NCI-H460 (cell line): Measurements from ENCODE around the gene ENOX1. TPM values are rescaled to one million over a fixed set of nuclear protein-coding genes. Genes with fewer than 3 reads are reported as not detected.
A peak's percentile ranks its signal among the peaks of the same experiment; 100 is the strongest.

ENCODE experiments used
- DNase-seq: peaks from one replicate; pipeline ENCODE4 v3.0.0-alpha.2; 2016; ENCODE audit warnings: low read depth; ENCODE audit errors: extremely low read depth
- total RNA-seq: library from RNA; depleted of rRNA; stranded (reverse); fragments of >200 nt; shearing (Covaris generic); gene quantifications from 2 replicates; pipeline ENCODE4 v1.2.3, GENCODE V29; 2014

The ENOX1 gene
- total RNA-seq, 1 experiment from 2014 or later, result 7.6 TPM

GRCh38 chr13:43271152-43271551 lies 515.6 kb downstream of the ENOX1 start:
- DNase-seq, result no peak

DNA sequence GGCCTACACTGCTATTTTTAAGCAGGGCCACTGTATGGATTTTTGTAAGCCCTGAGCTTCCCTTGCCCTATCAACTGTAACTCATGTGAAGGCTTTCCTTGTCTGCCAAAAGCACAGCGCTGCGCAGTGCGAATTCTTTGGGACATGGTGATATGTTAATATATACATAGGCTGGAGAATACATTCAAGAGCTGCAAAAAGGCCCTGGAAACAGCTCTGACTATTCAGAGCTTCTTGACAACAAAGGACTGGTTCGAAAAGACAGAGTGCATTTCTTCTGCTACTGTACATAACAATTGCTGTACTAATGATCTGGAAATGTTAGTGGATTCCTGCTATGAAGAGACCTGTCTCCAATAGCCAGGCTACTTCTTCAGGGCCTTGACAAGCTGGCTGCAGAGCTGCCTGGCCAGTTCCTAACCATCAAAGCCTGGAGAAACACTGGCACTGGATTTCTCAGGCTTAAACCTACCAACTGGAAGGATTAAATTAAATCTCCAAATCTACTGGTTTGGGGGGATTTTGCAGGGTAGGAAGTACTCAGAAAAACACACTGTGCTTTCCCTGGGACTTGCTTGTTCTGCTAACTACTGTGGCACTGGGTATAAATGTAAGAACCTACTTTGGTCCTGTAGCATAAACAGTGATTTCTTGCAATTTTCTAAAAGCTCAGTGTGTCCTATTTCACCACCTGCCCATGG lies 516.5 kb downstream of the ENOX1 start:
- no peak for DNase-seq

DNA sequence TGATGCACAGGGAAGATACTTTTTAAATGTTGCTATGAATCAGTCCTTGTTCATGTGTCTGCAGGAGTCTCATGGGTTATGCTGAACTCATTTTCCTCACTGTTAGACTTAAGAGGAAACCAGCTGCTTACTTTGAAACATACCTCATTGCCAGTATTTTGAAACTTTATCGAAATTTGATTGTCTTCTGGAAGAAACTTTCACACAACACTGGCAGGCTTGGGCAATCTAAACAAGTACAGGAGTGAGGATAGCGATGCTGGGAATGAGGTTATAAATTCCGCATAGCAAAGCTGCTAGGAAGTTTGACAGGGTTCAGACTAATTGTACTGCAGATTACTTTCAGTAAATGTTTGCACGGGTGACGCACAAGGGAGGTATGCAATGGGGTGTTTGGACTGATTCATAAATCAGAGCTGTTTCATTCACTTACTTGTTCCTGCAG lies 517.7 kb downstream of the ENOX1 start:
- DNase-seq, result peak; percentile 89

GRCh38 chr13:43268632-43269031 lies 518.1 kb downstream of the ENOX1 start:
- no peak for DNase-seq

DNA sequence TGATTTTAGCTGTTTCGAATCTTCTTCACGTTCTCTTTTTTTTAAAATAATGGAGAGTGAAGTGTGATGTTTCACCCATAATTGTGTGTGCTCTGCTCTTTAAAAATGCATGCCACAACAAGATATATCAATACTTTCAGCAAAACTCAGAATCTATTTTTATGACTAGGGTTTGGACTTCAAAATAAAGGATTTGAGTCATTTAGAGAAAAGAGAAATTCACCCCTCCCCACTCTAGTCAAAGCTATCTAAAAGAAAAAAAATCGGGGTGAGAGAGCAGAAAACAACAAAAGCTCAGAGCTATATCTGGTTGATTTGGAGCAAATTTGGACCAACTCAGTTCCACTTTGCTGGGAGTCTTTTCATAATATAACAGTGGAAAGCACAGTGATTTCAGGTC lies 518.9 kb downstream of the ENOX1 start:
- DNase-seq, result no peak

DNA sequence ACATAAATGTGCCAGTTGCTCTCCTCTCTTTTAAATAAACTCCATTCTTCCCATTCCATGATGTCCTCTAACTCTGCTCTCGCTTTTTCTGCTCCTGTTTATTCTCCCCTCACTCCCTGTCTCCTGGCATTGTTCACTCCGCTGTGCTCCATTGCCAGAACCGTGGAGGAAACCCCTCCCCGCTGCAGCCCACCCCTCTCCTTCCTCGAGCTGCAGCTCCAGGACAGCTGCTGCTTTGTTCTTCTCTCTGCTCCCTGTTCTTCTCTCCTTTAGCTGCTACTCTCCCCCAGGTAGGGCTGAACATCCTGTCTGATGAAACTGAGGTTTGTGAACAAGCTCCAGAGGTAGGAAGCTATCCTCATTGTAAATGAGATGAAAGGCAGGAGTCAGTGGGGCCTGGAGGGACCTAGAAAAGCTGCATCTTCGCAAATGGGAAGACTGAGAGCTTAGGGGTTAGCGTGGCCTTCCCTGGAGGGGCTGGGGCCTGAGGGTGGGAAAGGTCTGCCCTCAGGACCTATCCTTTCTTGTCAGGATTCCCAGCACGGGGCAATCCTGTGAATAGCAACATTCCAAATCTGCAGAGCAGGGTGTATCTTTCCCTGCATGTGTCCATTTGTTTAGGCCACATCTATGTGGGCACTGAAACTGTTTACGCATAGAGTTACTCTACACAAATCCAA lies 519.7 kb downstream of the ENOX1 start:
- no peak for DNase-seq

GRCh38 chr13:43265028-43265427 lies 521.7 kb downstream of the ENOX1 start:
- no peak for DNase-seq

- no peak for DNase-seq
Observed at GRCh38 chr13:43264458-43264857, 522.3 kb downstream of the ENOX1 start.

DNA sequence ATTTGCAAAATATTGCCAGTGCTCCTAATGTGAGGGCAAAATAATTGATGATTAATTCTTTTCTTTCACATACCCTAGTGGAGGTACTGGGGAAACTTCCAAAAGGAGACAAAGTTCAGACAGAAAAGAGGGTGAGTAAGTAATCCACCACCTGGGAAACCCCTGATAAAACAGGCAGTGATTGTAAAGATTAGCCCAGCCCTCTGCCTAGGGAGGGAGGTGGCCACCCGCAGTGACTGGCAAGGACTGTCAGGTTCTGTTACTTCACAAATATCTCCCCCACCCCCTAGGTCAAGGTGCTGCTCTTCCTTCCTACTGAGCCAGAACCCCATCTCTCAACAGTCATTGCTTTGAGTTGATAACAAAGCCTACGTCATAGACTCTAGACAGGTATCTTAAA lies 523.7 kb downstream of the ENOX1 start:
- DNase-seq, result no peak

- DNase-seq, result no peak
Observed at GRCh38 chr13:43260999-43261398, 525.8 kb downstream of the ENOX1 start.

- no peak for DNase-seq
Observed at GRCh38 chr13:43258771-43259170, 528.0 kb downstream of the ENOX1 start.

DNA sequence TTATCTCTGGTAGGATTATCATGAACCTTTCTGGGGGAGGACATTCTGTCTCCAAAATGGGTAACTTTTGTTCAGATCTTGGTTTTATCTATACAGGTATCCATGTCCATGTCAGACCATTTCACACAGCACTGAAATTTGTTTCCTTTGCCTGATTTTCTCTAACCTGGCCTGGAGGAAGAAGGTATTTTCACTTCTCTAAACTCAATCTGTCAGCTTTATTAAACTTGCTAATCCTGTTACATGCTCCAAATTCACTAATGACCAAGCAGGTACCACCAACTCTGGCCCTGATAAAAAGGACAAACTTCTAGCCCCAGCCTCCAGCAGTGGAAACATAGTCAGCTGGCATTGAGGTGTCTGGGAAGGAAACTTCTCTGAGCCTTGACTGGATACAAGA lies 529.0 kb downstream of the ENOX1 start:
- DNase-seq, result no peak

- no peak for DNase-seq
Observed at GRCh38 chr13:43251961-43252360, 534.8 kb downstream of the ENOX1 start.

GRCh38 chr13:43246382-43246781 lies 540.4 kb downstream of the ENOX1 start:
- DNase-seq, result no peak

DNA sequence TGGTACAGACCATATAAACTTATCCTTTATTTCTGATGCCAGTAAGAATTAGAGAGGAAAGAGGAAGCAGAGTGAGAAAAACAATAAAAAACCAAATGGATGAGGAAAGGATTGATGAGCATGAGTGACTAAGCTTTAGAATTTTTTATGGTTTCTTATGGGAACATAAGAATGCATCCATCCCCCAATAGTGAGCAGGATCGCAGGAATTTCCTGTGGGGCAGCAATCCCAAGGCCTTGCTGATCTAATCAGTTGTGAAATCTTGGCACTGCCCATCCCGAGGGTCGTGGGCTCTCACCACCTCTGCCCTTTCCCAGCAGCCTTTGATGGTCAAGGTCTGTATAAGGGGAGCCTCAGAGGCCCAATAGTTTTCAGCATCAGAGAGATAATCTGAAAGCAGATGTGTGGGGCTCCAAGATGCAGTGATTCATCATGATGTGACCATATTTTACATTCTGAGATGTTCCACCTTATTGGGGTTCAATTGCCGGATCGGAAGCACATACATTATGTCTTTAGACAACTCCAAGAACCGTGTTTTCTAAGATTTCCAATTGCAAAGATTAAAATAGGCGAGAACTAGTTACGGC lies 541.3 kb downstream of the ENOX1 start:
- DNase-seq, result no peak

- DNase-seq, result no peak
Observed at GRCh38 chr13:43244481-43244880, 542.3 kb downstream of the ENOX1 start.

DNA sequence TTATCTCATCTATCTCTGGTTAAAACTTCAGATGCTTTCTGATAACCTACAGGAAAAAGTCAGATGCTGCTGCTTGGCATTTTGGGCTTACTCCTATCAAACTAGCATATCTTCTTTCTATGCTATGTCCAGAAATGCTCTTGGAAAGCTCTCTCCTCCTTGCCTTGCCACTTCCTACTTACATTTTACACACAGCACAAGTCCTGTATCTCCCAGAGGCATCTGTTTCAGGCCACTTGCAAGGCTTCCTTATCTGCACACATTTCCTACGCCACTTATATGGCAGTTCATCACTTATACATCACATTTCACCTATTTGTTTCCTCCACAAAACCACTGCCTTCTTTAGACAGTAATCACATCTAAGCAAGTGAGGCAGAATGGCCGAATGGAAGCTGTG lies 543.1 kb downstream of the ENOX1 start:
- DNase-seq, result no peak

DNA sequence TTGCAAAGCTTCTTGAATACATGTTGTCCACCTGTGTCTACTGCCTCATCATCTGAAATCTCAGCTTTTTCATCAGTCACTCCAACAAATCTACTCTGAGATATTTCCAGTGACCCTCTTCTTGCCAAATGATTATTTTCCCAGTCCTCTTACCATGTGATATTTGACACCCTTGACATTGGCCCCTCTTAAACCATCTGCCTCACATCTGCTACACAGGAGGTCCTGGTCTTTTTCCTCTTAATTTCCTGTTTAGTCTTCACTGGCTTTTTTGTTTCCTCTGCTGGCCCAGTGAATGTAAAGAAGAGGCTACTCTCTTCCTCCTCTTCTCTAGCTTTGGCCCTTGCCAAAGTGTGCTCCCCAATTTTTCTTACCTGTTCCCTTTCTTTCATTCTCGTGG lies 544.7 kb downstream of the ENOX1 start:
- DNase-seq, result no peak

DNA sequence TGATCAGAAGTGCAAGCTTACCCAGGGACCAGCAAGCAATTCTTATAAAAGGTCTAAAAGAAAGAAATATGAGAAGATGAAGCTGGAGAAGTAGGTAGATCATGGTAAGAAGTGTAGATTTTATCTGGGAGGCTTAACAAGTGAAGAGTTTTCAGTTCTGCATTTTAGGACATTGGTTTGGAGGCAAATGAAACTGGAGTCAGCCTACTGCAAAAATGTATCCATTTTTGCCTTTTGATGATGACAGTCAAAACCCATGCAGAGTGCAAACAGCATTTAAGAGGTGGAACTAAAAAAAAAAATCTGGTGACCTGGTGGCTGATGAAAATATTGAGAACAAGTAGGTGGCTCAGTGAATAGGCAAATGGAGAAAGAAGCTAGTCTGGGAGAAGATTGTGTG lies 546.5 kb downstream of the ENOX1 start:
- no peak for DNase-seq

- DNase-seq, result no peak
Observed at GRCh38 chr13:43239275-43239840, 547.4 kb downstream of the ENOX1 start.

DNA sequence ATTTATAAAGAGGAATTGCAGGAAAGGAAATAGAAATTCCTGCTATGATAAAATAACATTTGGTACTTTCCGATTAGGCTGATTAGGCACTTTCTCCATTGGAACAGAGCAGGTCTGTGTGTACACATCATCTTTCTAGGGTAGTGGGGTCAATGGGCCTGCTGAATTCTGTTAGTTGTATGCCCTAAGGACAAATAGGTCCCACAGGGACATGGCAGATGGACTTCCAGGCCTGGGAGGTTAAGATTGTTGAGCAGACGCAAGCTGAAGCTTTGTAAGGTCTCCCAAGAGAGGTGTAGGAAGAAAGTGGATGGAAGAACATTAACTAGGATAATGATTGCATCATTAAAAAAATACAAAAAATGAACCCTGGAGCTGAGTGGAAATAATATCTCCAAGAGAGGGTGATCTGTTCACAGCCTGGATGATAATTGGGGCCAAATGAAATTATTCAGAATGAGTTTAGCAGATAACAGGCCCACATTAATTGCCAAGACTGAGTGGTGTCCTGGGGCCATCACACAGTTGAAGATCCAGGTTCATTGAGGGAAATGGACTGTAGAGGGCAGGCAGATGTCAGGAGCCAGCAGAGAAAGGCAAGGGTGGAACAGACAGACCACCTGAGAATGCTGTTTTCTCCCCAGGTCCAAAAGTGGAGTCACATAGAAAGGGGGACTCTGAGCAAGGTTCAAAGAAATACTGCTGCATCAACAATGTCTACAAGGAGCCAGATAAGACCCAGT lies 548.3 kb downstream of the ENOX1 start:
- DNase-seq, result no peak
